ENCODE data around the gene TKT.

Gene TKT

GRCh38 chr3:53224026-53224425, 31.8 kb downstream of the TKT start:
- no peak for DNase-seq

GRCh38 chr3:53223541-53223966, 32.3 kb downstream of the TKT start:
- DNase-seq: no peak

GRCh38 chr3:53223025-53223424, 32.8 kb downstream of the TKT start:
- no peak for DNase-seq

- no peak for DNase-seq
Measured at GRCh38 chr3:53222183-53222901, 33.5 kb downstream of the TKT start.

- DNase-seq: no peak
Measured at GRCh38 chr3:53221827-53222182, 34.0 kb downstream of the TKT start.

GRCh38 chr3:53221345-53221744, 34.5 kb downstream of the TKT start:
- no peak for DNase-seq

GRCh38 chr3:53219895-53220483, 35.8 kb downstream of the TKT start:
- no peak for DNase-seq

GRCh38 chr3:53218131-53218530, 37.7 kb downstream of the TKT start:
- no peak for DNase-seq

GRCh38 chr3:53217175-53217574, 38.6 kb downstream of the TKT start:
- DNase-seq: no peak

- DNase-seq: no peak
Measured at GRCh38 chr3:53216723-53217122, 39.1 kb downstream of the TKT start.

- no peak for DNase-seq
Measured at GRCh38 chr3:53215816-53216215, 40.0 kb downstream of the TKT start.

- DNase-seq: no peak
Measured at GRCh38 chr3:53213276-53213675, 42.5 kb downstream of the TKT start.

- DNase-seq: no peak
Measured at GRCh38 chr3:53211706-53212702, 43.8 kb downstream of the TKT start.

GRCh38 chr3:53202331-53203015, 53.3 kb downstream of the TKT start:
- no peak for DNase-seq

GRCh38 chr3:53200501-53201498, 55.0 kb downstream of the TKT start:
- DNase-seq: no peak

GRCh38 chr3:53199834-53200233, 56.0 kb downstream of the TKT start:
- DNase-seq: no peak

- DNase-seq: no peak
Measured at GRCh38 chr3:53198996-53199395, 56.8 kb downstream of the TKT start.

GRCh38 chr3:53198256-53198977, 57.4 kb downstream of the TKT start:
- DNase-seq: no peak

- no peak for DNase-seq
Measured at GRCh38 chr3:53196575-53197407, 59.0 kb downstream of the TKT start.
